ENCODE data around the gene ENPP1.

DNA sequence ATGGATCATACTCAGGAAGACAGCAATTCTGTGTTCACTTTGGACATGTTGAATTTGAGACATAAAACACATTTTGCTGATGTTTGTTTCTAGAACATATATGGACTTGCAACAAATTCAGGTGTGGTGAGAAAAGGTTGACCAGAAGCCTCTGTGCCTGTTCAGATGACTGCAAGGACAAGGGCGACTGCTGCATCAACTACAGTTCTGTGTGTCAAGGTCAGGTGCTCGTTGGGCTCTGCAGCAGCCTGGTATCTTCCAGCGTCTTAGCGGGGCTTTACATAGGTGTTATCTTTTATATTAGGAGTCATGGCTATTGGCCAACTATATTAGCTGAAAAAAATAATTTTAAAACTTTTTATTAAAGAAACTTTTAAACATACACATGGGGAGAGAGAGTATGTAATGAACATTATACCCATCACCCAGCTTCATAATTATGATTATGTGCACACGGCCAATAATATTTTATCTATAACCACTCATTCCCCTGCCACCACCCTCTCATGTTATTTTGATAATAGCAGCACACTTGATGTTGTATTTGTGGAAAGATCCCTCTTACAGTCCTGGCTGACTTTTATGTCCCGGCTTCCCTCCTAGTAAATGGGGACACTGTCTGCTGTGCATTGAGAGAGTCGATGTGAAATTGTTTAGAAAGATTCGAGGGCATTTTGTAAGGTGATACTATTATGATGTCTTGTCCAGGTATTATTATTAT, 43.4 kb downstream of the ENPP1 start:
- TF ChIP-seq, protein P1, sequence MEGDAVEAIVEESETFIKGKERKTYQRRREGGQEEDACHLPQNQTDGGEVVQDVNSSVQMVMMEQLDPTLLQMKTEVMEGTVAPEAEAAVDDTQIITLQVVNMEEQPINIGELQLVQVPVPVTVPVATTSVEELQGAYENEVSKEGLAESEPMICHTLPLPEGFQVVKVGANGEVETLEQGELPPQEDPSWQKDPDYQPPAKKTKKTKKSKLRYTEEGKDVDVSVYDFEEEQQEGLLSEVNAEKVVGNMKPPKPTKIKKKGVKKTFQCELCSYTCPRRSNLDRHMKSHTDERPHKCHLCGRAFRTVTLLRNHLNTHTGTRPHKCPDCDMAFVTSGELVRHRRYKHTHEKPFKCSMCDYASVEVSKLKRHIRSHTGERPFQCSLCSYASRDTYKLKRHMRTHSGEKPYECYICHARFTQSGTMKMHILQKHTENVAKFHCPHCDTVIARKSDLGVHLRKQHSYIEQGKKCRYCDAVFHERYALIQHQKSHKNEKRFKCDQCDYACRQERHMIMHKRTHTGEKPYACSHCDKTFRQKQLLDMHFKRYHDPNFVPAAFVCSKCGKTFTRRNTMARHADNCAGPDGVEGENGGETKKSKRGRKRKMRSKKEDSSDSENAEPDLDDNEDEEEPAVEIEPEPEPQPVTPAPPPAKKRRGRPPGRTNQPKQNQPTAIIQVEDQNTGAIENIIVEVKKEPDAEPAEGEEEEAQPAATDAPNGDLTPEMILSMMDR (IDR thresholded peaks at IDR 0.05): no peak
- no peak for TF ChIP-seq EP300 (IDR thresholded peaks at IDR 0.05)

All from ovary (tissue), 3 donors.